SH-SY5Y (cell line): Measurements from ENCODE around the gene SRGAP2C.
"Not testable (repeated sequence)": the region's sequence is repeated elsewhere in the genome, so short reads cannot be mapped to it uniquely, and the experiment has no call there.

Source experiments
- GATA2 ChIP-seq: IDR thresholded peaks from 2 replicates; pipeline ENCODE4 v1.6.1; 2011; ENCODE audit warnings: mild to moderate bottlenecking, low read depth, low read length
- GATA3 ChIP-seq: IDR thresholded peaks from 2 replicates; pipeline ENCODE4 v1.6.1; 2011; ENCODE audit warnings: low read depth, mild to moderate bottlenecking, low read length, moderate library complexity

Gene SRGAP2C

GRCh38 chr1:121184290-121185127, at the start of gene SRGAP2C, which contains the start of gene FAM72B:
SRGAP2C (plus strand) TSS chr1:121184975; CDS start chr1:121187447, 2,472 bp downstream.
FAM72B (minus strand) TSS chr1:121184340; CDS start chr1:121183489, 851 bp downstream.
- TF ChIP-seq GATA3, GATA2: not testable (repeated sequence)

- no peak for TF ChIP-seq GATA3
- TF ChIP-seq GATA2, result no peak
These were observed 223.6 kb downstream of the SRGAP2C start for GRCh38 chr1:121408354-121408753.

- no peak for TF ChIP-seq GATA2
These were observed 229.0 kb downstream of the SRGAP2C start for GRCh38 chr1:121413821-121414220.

- TF ChIP-seq GATA2 (no peak), GATA3 (no peak)
These were observed 230.1 kb downstream of the SRGAP2C start for GRCh38 chr1:121414905-121415304.

GRCh38 chr1:121417325-121417923, 232.6 kb downstream of the SRGAP2C start:
- TF ChIP-seq GATA2 (no peak), GATA3 (no peak)

GRCh38 chr1:121418369-121419049, 233.7 kb downstream of the SRGAP2C start:
- TF ChIP-seq GATA2, result no peak
- no peak for TF ChIP-seq GATA3

GRCh38 chr1:121440993-121441392, 256.2 kb downstream of the SRGAP2C start:
- no peak for TF ChIP-seq GATA3
- no peak for TF ChIP-seq GATA2
